HEK293T (cell line): ENCODE data around the gene OPCML.

Source experiments
- BHLHE40 ChIP-seq: fragments of 450-650 bp; IDR thresholded peaks from 2 replicates; pipeline ENCODE4 v1.6.1; 2016; ENCODE audit warnings: mild to moderate bottlenecking, moderate library complexity, borderline replicate concordance
- CTBP1 ChIP-seq: fragments of 450-650 bp; IDR thresholded peaks from 2 replicates; pipeline ENCODE4 v1.6.1; 2016; ENCODE audit warnings: borderline replicate concordance
- FOXK2 ChIP-seq: fragments of 450-650 bp; IDR thresholded peaks from 2 replicates; pipeline ENCODE4 v1.6.1; 2016; ENCODE audit warnings: mild to moderate bottlenecking
- HDGF ChIP-seq: fragments of 450-650 bp; IDR thresholded peaks from 2 replicates; pipeline ENCODE4 v1.6.1; 2017; ENCODE audit warnings: antibody characterized with exemption, borderline replicate concordance
- LEF1 ChIP-seq: fragments of 450-650 bp; IDR thresholded peaks from 2 replicates; pipeline ENCODE4 v1.6.1; 2017; ENCODE audit warnings: mild to moderate bottlenecking, borderline replicate concordance
- SP1 ChIP-seq: fragments of 450-650 bp; IDR thresholded peaks from 2 replicates; pipeline ENCODE4 v1.6.1; 2017
- TARDBP ChIP-seq: fragments of 450-650 bp; IDR thresholded peaks from 2 replicates; pipeline ENCODE4 v1.6.1; 2016
- TF ChIP-seq, protein P1 (sequence below): fragments of 450-650 bp; IDR thresholded peaks from 2 replicates; pipeline ENCODE4 v1.6.1; 2016

DNA sequence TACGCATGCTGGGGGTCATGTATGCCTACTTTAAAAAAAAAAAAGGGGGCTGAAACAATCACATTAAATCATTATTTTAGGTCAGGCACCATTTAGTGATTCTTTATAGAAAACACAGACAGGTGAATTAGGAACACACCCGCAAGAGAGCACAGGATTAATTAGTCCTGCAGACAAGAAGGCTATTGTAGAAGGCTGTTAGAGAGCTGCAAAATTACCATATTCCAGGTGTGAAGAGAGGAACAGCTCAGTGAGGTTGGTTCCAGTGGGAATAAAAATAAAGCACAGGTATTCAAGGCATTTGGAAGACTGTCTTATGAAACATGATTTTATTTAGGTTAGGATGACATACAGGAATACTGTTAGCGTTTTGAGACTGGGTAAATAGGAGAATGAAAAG, 649.1 kb downstream of the OPCML start:
- TF ChIP-seq FOXK2 (no peak), BHLHE40 (no peak), CTBP1 (no peak), LEF1 (no peak), SP1 (no peak), HDGF (no peak), TARDBP (no peak)
- TF ChIP-seq, protein P1, sequence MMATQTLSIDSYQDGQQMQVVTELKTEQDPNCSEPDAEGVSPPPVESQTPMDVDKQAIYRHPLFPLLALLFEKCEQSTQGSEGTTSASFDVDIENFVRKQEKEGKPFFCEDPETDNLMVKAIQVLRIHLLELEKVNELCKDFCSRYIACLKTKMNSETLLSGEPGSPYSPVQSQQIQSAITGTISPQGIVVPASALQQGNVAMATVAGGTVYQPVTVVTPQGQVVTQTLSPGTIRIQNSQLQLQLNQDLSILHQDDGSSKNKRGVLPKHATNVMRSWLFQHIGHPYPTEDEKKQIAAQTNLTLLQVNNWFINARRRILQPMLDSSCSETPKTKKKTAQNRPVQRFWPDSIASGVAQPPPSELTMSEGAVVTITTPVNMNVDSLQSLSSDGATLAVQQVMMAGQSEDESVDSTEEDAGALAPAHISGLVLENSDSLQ: no peak
